ENCODE measurements around the gene PARP16. TPM values are rescaled to one million over a fixed set of nuclear protein-coding genes. Genes with fewer than 3 reads are reported as not detected.

PARP16 gene
- total RNA-seq, 1 experiment from 2014 or later: 5.8 TPM

- CTCF ChIA-PET: interaction anchor here (0.6 to 1.1 kb wide), 2 partner anchors 8 to 722 kb away, joined by 4 to 5 read pairs; partner anchors contain the start of gene PARP16
- H3K27ac Mint-ChIP-seq (ENCODE audit: unreplicated experiment): no peak overlapping the region
- intact Hi-C loops (cut with micrococcal nuclease; ENCODE audit: unreplicated experiment): no loop called here
Observed at GRCh38 chr15:65278480-65278879, 8.2 kb downstream of the PARP16 start.

GRCh38 chr15:65277015-65277414, 9.7 kb downstream of the PARP16 start:
- Mint-ChIP-seq H3K36me3 (ENCODE audit: insufficient read depth, unreplicated experiment) (no peaks in the 10 kb centered on the region), H3K4me3 (ENCODE audit: low read depth, unreplicated experiment) (no peak overlapping the region), H3K9me3 (ENCODE audit: low read depth, unreplicated experiment) (no peaks in the 10 kb centered on the region), H3K4me1 (ENCODE audit: low read depth, unreplicated experiment) (peaks cover 17% of the 10 kb centered on the region), H3K27ac (ENCODE audit: unreplicated experiment) (no peak overlapping the region), H3K27me3 (ENCODE audit: unreplicated experiment) (no peaks in the 10 kb centered on the region)
- intact Hi-C loops (cut with micrococcal nuclease; ENCODE audit: unreplicated experiment): no loop called here
- DNase-seq: no peak
- no TSS peak for BruUV-seq (replicated peaks)
- CTCF ChIA-PET: no interaction called here
- TF ChIP-seq, protein P1, sequence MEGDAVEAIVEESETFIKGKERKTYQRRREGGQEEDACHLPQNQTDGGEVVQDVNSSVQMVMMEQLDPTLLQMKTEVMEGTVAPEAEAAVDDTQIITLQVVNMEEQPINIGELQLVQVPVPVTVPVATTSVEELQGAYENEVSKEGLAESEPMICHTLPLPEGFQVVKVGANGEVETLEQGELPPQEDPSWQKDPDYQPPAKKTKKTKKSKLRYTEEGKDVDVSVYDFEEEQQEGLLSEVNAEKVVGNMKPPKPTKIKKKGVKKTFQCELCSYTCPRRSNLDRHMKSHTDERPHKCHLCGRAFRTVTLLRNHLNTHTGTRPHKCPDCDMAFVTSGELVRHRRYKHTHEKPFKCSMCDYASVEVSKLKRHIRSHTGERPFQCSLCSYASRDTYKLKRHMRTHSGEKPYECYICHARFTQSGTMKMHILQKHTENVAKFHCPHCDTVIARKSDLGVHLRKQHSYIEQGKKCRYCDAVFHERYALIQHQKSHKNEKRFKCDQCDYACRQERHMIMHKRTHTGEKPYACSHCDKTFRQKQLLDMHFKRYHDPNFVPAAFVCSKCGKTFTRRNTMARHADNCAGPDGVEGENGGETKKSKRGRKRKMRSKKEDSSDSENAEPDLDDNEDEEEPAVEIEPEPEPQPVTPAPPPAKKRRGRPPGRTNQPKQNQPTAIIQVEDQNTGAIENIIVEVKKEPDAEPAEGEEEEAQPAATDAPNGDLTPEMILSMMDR (IDR thresholded peaks at IDR 0.05; ENCODE audit: unreplicated experiment): no peak

More at GRCh38 chr15:65278480-65278879, 8.2 kb downstream of the PARP16 start:
- Mint-ChIP-seq H3K36me3 (ENCODE audit: insufficient read depth, unreplicated experiment) (no peaks in the 10 kb centered on the region), H3K27me3 (ENCODE audit: unreplicated experiment) (no peaks in the 10 kb centered on the region), H3K9me3 (ENCODE audit: low read depth, unreplicated experiment) (no peaks in the 10 kb centered on the region), H3K4me1 (ENCODE audit: low read depth, unreplicated experiment) (peaks cover 17% of the 10 kb centered on the region), H3K4me3 (ENCODE audit: low read depth, unreplicated experiment) (no peak overlapping the region)
- DNase-seq: no peak
- BruUV-seq (replicated peaks): no TSS peak
- TF ChIP-seq, protein P1 (IDR thresholded peaks at IDR 0.05; ENCODE audit: unreplicated experiment): no peak

GRCh38 chr15:65275728-65276126, 11.0 kb downstream of the PARP16 start:
- Mint-ChIP-seq H3K4me3 (ENCODE audit: low read depth, unreplicated experiment) (no peak overlapping the region), H3K36me3 (ENCODE audit: insufficient read depth, unreplicated experiment) (no peaks in the 10 kb centered on the region), H3K27ac (ENCODE audit: unreplicated experiment) (no peak overlapping the region), H3K4me1 (ENCODE audit: low read depth, unreplicated experiment) (peaks cover 17% of the 10 kb centered on the region), H3K27me3 (ENCODE audit: unreplicated experiment) (no peaks in the 10 kb centered on the region), H3K9me3 (ENCODE audit: low read depth, unreplicated experiment) (no peaks in the 10 kb centered on the region)
- BruUV-seq (replicated peaks): no TSS peak
- CTCF ChIA-PET: interaction anchor here (0.6 to 1.9 kb wide), 3 partner anchors 11 to 67 kb away, joined by 3 to 11 read pairs (median 6); partner anchors contain the start of gene PARP16
- no peak for DNase-seq
- TF ChIP-seq, protein P1 (IDR thresholded peaks at IDR 0.05; ENCODE audit: unreplicated experiment): no peak
- intact Hi-C loops (cut with micrococcal nuclease; ENCODE audit: unreplicated experiment): no loop called here

- H3K27ac Mint-ChIP-seq (ENCODE audit: unreplicated experiment): no peak overlapping the region
- intact Hi-C loops (cut with micrococcal nuclease; ENCODE audit: unreplicated experiment): no loop called here
- CTCF ChIA-PET: interaction anchor here (0.9 to 1.9 kb wide), 2 partner anchors 11 kb away, joined by 3 to 6 read pairs; partner anchors contain the start of gene PARP16
- TF ChIP-seq, protein P1 (IDR thresholded peaks at IDR 0.05; ENCODE audit: unreplicated experiment): no peak
- no peaks in the 10 kb centered on the region for H3K27me3 Mint-ChIP-seq (ENCODE audit: unreplicated experiment)
- DNase-seq: no peak
- peaks cover 17% of the 10 kb centered on the region for H3K4me1 Mint-ChIP-seq (ENCODE audit: low read depth, unreplicated experiment)
- H3K36me3 Mint-ChIP-seq (ENCODE audit: insufficient read depth, unreplicated experiment): no peaks in the 10 kb centered on the region
- no peak overlapping the region for H3K4me3 Mint-ChIP-seq (ENCODE audit: low read depth, unreplicated experiment)
- H3K9me3 Mint-ChIP-seq (ENCODE audit: low read depth, unreplicated experiment): no peaks in the 10 kb centered on the region
- no TSS peak for BruUV-seq (replicated peaks)
Observed at GRCh38 chr15:65275104-65275727, 11.5 kb downstream of the PARP16 start.
